WTC11 (cell line): Measurements from ENCODE around the gene TLE5. TPM values are rescaled to one million over a fixed set of nuclear protein-coding genes. Genes with fewer than 3 reads are reported as not detected.

ENCODE experiments used
- ATAC-seq: fragments of 200-7000 bp; cut with Tn5 transposase; 2 replicates; pipeline ENCODE4 v1.10.0; 2021; ENCODE audit warnings: mild to moderate bottlenecking, moderate library complexity
- CTCF ChIA-PET: fragments of 300-600 bp; sonication (Branson Sonifier 250); formaldehyde crosslinking; loops from one replicate; lab custom pipeline; 2021; ENCODE audit warnings: antibody characterized with exemption; lab: Charles Lee
- POLR2A ChIA-PET: fragments of 350-600 bp; sonication (Branson Sonifier 250); formaldehyde crosslinking; loops from one replicate; lab custom pipeline; 2021; ENCODE audit warnings: antibody characterized with exemption; lab: Charles Lee
- DNase-seq: peaks from one replicate; pipeline ENCODE4 v3.0.0; 2021; ENCODE audit warnings: low spot score
- H3K27ac Mint-ChIP-seq: 2 replicates; pipeline ENCODE4 v1.8.0; 2021; ENCODE audit warnings: mixed read lengths
- H3K27me3 Mint-ChIP-seq: 2 replicates; pipeline ENCODE4 v1.8.0; 2021; ENCODE audit warnings: low read depth, mild to moderate bottlenecking, moderate library complexity, mixed read lengths
- H3K36me3 Mint-ChIP-seq: 2 replicates; pipeline ENCODE4 v1.8.0; 2021; ENCODE audit warnings: mixed read lengths
- H3K4me1 Mint-ChIP-seq: 2 replicates; pipeline ENCODE4 v1.8.0; 2022; ENCODE audit warnings: mixed read lengths
- H3K4me3 Mint-ChIP-seq: 2 replicates; pipeline ENCODE4 v1.8.0; 2021; ENCODE audit warnings: mild to moderate bottlenecking, moderate library complexity, mixed read lengths
- H3K9me3 Mint-ChIP-seq: 2 replicates; pipeline ENCODE4 v1.8.0; 2021; ENCODE audit warnings: mixed read lengths
- AR ChIP-seq: fragments of 250-450 bp; sonication (Bioruptor Pico); IDR thresholded peaks from 2 replicates; pipeline ENCODE4 v1.9.0; 2021; ENCODE audit warnings: mild to moderate bottlenecking
- ATF3 ChIP-seq: sonication (generic); formaldehyde crosslinking; conservative IDR thresholded peaks from 2 replicates; pipeline ENCODE4 v1.8.1; 2022; ENCODE audit warnings: mild to moderate bottlenecking, missing genetic modification reagents
- CTCF ChIP-seq: fragments of 200-600 bp; IDR thresholded peaks from 2 replicates; pipeline ENCODE4 v1.8.0; 2022; ENCODE audit warnings: antibody characterized with exemption
- ERG ChIP-seq: fragments of 250-450 bp; sonication (Bioruptor Pico); IDR thresholded peaks from 2 replicates; pipeline ENCODE4 v1.8.0; 2021; ENCODE audit warnings: mild to moderate bottlenecking
- FOXK1 ChIP-seq: sonication (generic); formaldehyde crosslinking; IDR thresholded peaks from 2 replicates; pipeline ENCODE4 v1.8.0; 2022; ENCODE audit warnings: mild to moderate bottlenecking, moderate library complexity, missing genetic modification reagents
- FOXP1 ChIP-seq: sonication (generic); formaldehyde crosslinking; IDR thresholded peaks from 2 replicates; pipeline ENCODE4 v1.8.0; 2022; ENCODE audit warnings: missing genetic modification reagents, mild to moderate bottlenecking, moderate library complexity, borderline replicate concordance
- FOXP4 ChIP-seq: sonication (generic); formaldehyde crosslinking; IDR thresholded peaks from 2 replicates; pipeline ENCODE4 v1.8.0; 2022; ENCODE audit warnings: mild to moderate bottlenecking, missing genetic modification reagents
- IRF1 ChIP-seq: sonication (generic); formaldehyde crosslinking; IDR thresholded peaks from 2 replicates; pipeline ENCODE4 v1.8.0; 2023; ENCODE audit warnings: missing genetic modification reagents
- IRF2 ChIP-seq: sonication (generic); formaldehyde crosslinking; IDR thresholded peaks from 2 replicates; pipeline ENCODE4 v1.8.0; 2022; ENCODE audit warnings: low read depth, missing genetic modification reagents, borderline replicate concordance
- JAZF1 ChIP-seq: fragments of 250-450 bp; sonication (Bioruptor Pico); IDR thresholded peaks from 2 replicates; pipeline ENCODE4 v1.9.0; 2021; ENCODE audit warnings: moderate library complexity, mild to moderate bottlenecking, inconsistent platforms
- KAT7 ChIP-seq: sonication (generic); formaldehyde crosslinking; IDR thresholded peaks from 2 replicates; pipeline ENCODE4 v1.8.1; 2023; ENCODE audit warnings: missing genetic modification reagents, mild to moderate bottlenecking, borderline replicate concordance
- MYBL2 ChIP-seq: sonication (generic); formaldehyde crosslinking; IDR thresholded peaks from 2 replicates; pipeline ENCODE4 v1.8.1; 2023; ENCODE audit warnings: mild to moderate bottlenecking, moderate library complexity, missing genetic modification reagents
- NFE2L1 ChIP-seq: sonication (generic); formaldehyde crosslinking; IDR thresholded peaks from 2 replicates; pipeline ENCODE4 v1.8.1; 2023; ENCODE audit warnings: missing genetic modification reagents
- PRRX2 ChIP-seq: fragments of 250-450 bp; sonication (Bioruptor Pico); IDR thresholded peaks from 2 replicates; pipeline ENCODE4 v1.8.0; 2021; ENCODE audit warnings: mild to moderate bottlenecking
- RORB ChIP-seq: fragments of 250-450 bp; sonication (Bioruptor Pico); IDR thresholded peaks from 2 replicates; pipeline ENCODE4 v1.9.0; 2021; ENCODE audit warnings: mild to moderate bottlenecking
- TCF7 ChIP-seq: sonication (generic); formaldehyde crosslinking; IDR thresholded peaks from 2 replicates; pipeline ENCODE4 v1.8.0; 2022; ENCODE audit warnings: mild to moderate bottlenecking, low read depth, missing genetic modification reagents, moderate library complexity
- TEAD4 ChIP-seq: sonication (generic); formaldehyde crosslinking; IDR thresholded peaks from 2 replicates; pipeline ENCODE4 v1.8.0; 2022; ENCODE audit warnings: mild to moderate bottlenecking, missing genetic modification reagents
- TP53 ChIP-seq: sonication (generic); formaldehyde crosslinking; IDR thresholded peaks from 2 replicates; pipeline ENCODE4 v1.8.1; 2023; ENCODE audit warnings: mild to moderate bottlenecking, missing genetic modification reagents
- ZNF121 ChIP-seq: sonication (generic); formaldehyde crosslinking; IDR thresholded peaks from 2 replicates; pipeline ENCODE4 v1.8.0; 2023; ENCODE audit warnings: missing genetic modification reagents
- ZNF219 ChIP-seq: sonication (generic); formaldehyde crosslinking; IDR thresholded peaks from 2 replicates; pipeline ENCODE4 v1.8.0; 2023; ENCODE audit warnings: missing genetic modification reagents, mild to moderate bottlenecking, borderline replicate concordance
- ZNF396 ChIP-seq: fragments of 250-450 bp; sonication (Bioruptor Pico); IDR thresholded peaks from 2 replicates; pipeline ENCODE4 v1.8.0; 2021; ENCODE audit warnings: mild to moderate bottlenecking, moderate library complexity, borderline replicate concordance
- total RNA-seq: library from RNA; stranded (reverse); gene quantifications from 3 replicates; pipeline ENCODE4 v1.2.3, GENCODE V29; 2021

The TLE5 gene
- total RNA-seq, 1 experiment from 2014 or later: 246 TPM

- TF ChIP-seq PRRX2 (CRISPR knock-in tag): no peak
These were observed 3.4 kb downstream of the TLE5 start (continued) for GRCh38 chr19:3058821-3059314.

GRCh38 chr19:3058009-3058820, 4.1 kb downstream of the TLE5 start:
- CTCF ChIA-PET: interaction anchor here (0.8 to 1.9 kb wide), 7 partner anchors 16 to 108 kb away, joined by 3 to 7 read pairs (median 4); no protein-coding TSS in a partner anchor
- Mint-ChIP-seq H3K36me3 (peaks cover 20% of the 10 kb centered on the region), H3K27me3 (no peaks in the 10 kb centered on the region), H3K27ac (no peak overlapping the region), H3K9me3 (no peaks in the 10 kb centered on the region), H3K4me3 (no peak overlapping the region), H3K4me1 (peaks cover 45% of the 10 kb centered on the region)
- ATAC-seq (no peak), DNase-seq (no peak)
- TF ChIP-seq MYBL2 (CRISPR knock-in tag) (no peak), IRF2 (CRISPR knock-in tag) (no peak), IRF1 (no peak), AR (CRISPR knock-in tag) (no peak), NFE2L1 (no peak), ATF3 (no peak), TEAD4 (CRISPR knock-in tag) (no peak), FOXP1 (CRISPR knock-in tag) (no peak), CTCF (no peak), KAT7 (CRISPR knock-in tag) (no peak), FOXK1 (no peak), TP53 (CRISPR knock-in tag) (no peak), FOXP4 (CRISPR knock-in tag) (no peak), ERG (CRISPR knock-in tag) (no peak), TCF7 (no peak), ZNF219 (no peak), JAZF1 (no peak), ZNF121 (CRISPR knock-in tag) (no peak), ZNF396 (CRISPR knock-in tag) (no peak), RORB (CRISPR knock-in tag) (no peak)
- POLR2A ChIA-PET: interaction anchor here (0.7 to 0.9 kb wide), 2 partner anchors 10 to 37 kb away, joined by 3 to 4 read pairs; no protein-coding TSS in a partner anchor
